Measurements from ENCODE around the gene ATP9A. TPM values are rescaled to one million over a fixed set of nuclear protein-coding genes. Genes with fewer than 3 reads are reported as not detected.
A peak's percentile ranks its signal among the peaks of the same experiment; 100 is the strongest.

The ATP9A gene
- total and polyA plus RNA-seq, 2 of the 8 experiments (the other 6 are each of a cell fraction or from before 2014, with no cell fraction given): 5.0 to 6.4 TPM

GRCh38 chr20:51715163-51715855 is 52.9 kb downstream of the ATP9A start:
- Histone ChIP-seq H2BK20ac (ENCODE audit: low read length) (no peak overlapping the region), H3K4me1 (replicated peaks in 1 of 4; ENCODE audit: control insufficient read depth in 3 of 4, insufficient read depth in 4 of 4, low read length in 3 of 4) (peaks cover 5 to 16% (median 11%) of the 10 kb centered on the region in 4 experiments), H3K23me2 (ENCODE audit: low read depth, low read length) (peaks cover 2% of the 10 kb centered on the region; the same call in 1 of the 2 replicates), H3K36me3 (ENCODE audit: control insufficient read depth in 2 of 4, insufficient read depth in 4 of 4, low read length in 3 of 4) (no peaks in the 10 kb centered on the region), H3K14ac (ENCODE audit: insufficient read length) (no peak overlapping the region), H3K4me2 (ENCODE audit: insufficient read depth in 1 of 2, low read depth in 2 of 2, low read length in 2 of 2) (0 out of 4 replicates have a peak overlapping the region, but pooled peaks of 1 of the 2 experiments have one; percentile 11), H3K79me2 (ENCODE audit: control insufficient read depth in 1 of 2, insufficient read depth in 2 of 2, low read length in 2 of 2) (no peaks in the 10 kb centered on the region), H2BK120ac (replicated peaks; ENCODE audit: low read depth, low read length) (no peak overlapping the region), H4K91ac (replicated peaks; ENCODE audit: insufficient read length, low read length) (no peak overlapping the region), H3K18ac (ENCODE audit: extremely low read depth, low read length) (no peak overlapping the region), H3K23ac (ENCODE audit: insufficient read length) (no peak overlapping the region), H2AK5ac (ENCODE audit: low read depth, low read length) (no peak overlapping the region), H3K4me3 (ENCODE audit: extremely low read depth in 1 of 4, insufficient read depth in 2 of 4, low read depth in 3 of 4, low read length in 4 of 4) (no peak overlapping the region), H4K20me1 (replicated peaks in 1 of 2; ENCODE audit: control insufficient read depth in 1 of 2, insufficient read depth in 2 of 2, low read length in 2 of 2) (no peaks in the 10 kb centered on the region), H3K4ac (replicated peaks; ENCODE audit: insufficient read length, low read depth, low read length) (no peak overlapping the region), H2AFZ (ENCODE audit: low read length) (no peak overlapping the region), H3K56ac (replicated peaks; ENCODE audit: insufficient read length, low read depth, low read length) (no peak overlapping the region), H3K27me3 (replicated peaks in 1 of 4; ENCODE audit: control insufficient read depth in 3 of 4, extremely low read depth in 1 of 4, insufficient read depth in 3 of 4, low read length in 3 of 4) (no peaks in the 10 kb centered on the region), H2BK5ac (ENCODE audit: low read depth, low read length) (no peak overlapping the region), H3K27ac (ENCODE audit: low read depth, low read length) (no peak overlapping the region), H3K9me3 (ENCODE audit: insufficient read depth in 2 of 2, low read depth in 1 of 2, low read length in 1 of 2) (no peaks in the 10 kb centered on the region), H4K8ac (ENCODE audit: extremely low read depth, insufficient read depth, low read length) (no peak overlapping the region), H2BK15ac (ENCODE audit: low read length) (peak overlapping the region; percentile 61; the same call in 1 of the 2 replicates), H4K5ac (ENCODE audit: insufficient read length, low read depth, low read length) (no peak overlapping the region), H3K9ac (replicated peaks in 1 of 4; ENCODE audit: extremely low read depth in 1 of 4, low read depth in 3 of 4, low read length in 3 of 4) (no peak overlapping the region), H2BK12ac (ENCODE audit: low read depth, low read length) (0 out of 2 replicates have a peak overlapping the region, but pooled peaks have one; percentile 17), H3K79me1 (ENCODE audit: low read depth, low read length) (no peaks in the 10 kb centered on the region)
- TF ChIP-seq CREB1 (IDR thresholded peaks at IDR 0.05): no peak
- no peak for TF ChIP-seq SIN3A (conservative IDR thresholded peaks at IDR 0.05 in 1 of 2, IDR thresholded peaks at IDR 0.05 in 1 of 2; ENCODE audit: low read depth in 1 of 2, low read length in 2 of 2)
- no peak for TF ChIP-seq JUND (IDR thresholded peaks at IDR 0.05; ENCODE audit: low read length)
- TF ChIP-seq RNF2 (IDR thresholded peaks at IDR 0.05; ENCODE audit: borderline replicate concordance, low read depth, low read length, missing control alignments, poor library complexity, severe bottlenecking): no peak
- no peak for TF ChIP-seq SP1 (IDR thresholded peaks at IDR 0.05; ENCODE audit: low read depth, low read length)
- no peak for TF ChIP-seq TBP (IDR thresholded peaks at IDR 0.05; ENCODE audit: low read depth, low read length)
- TF ChIP-seq GTF2F1 (IDR thresholded peaks at IDR 0.05; ENCODE audit: borderline replicate concordance, low read depth, low read length): no peak
- no peak for TF ChIP-seq CHD2 (IDR thresholded peaks at IDR 0.05; ENCODE audit: low read length)
- TF ChIP-seq YY1 (IDR thresholded peaks at IDR 0.05; ENCODE audit: low read depth, low read length): no peak
- TF ChIP-seq SAP30 (IDR thresholded peaks at IDR 0.05; ENCODE audit: insufficient read depth, insufficient replicate concordance, low read length): no peak
- TF ChIP-seq TAF7 (optimal IDR thresholded peaks at IDR 0.05; ENCODE audit: borderline replicate concordance, low read depth, low read length): no peak
- ChIA-PET POLR2A (ENCODE audit: partially characterized antibody) (interaction anchor here (1.0 kb wide), 1 partner anchor 49 kb away, joined by 3 read pairs; no protein-coding TSS in a partner anchor), CTCF (ENCODE audit: partially characterized antibody) (interaction anchor here (0.5 to 2.7 kb wide), 5 partner anchors 12 to 21 kb away, joined by 3 to 13 read pairs (median 4); no protein-coding TSS in a partner anchor)
- DNase-seq (ENCODE audit: low read depth in 1 of 2, low spot score in 2 of 2) (no peak), FAIRE-seq (no peak)
- WGBS, 2 experiments (ENCODE audit: extremely low coverage in 1 of 2, insufficient coverage in 1 of 2, insufficient read length in 1 of 2, insufficient replicate concordance in 2 of 2, low coverage in 1 of 2, low lambda C conversion rate in 2 of 2, missing lambda C conversion rate in 1 of 2): 74% methylated on average over 10 of the region's 10 CpGs; no CpG with 5 or more reads in 1 of the 2 experiments

Measured in H1 (cell line).